ENCODE data around the gene MAU2. TPM values are rescaled to one million over a fixed set of nuclear protein-coding genes. Genes with fewer than 3 reads are reported as not detected.
"Not testable (repeated sequence)": the region's sequence is repeated elsewhere in the genome, so short reads cannot be mapped to it uniquely, and the experiment has no call there.

The MAU2 gene
- total RNA-seq, 1 experiment from 2014 or later: 48.4 TPM

DNA sequence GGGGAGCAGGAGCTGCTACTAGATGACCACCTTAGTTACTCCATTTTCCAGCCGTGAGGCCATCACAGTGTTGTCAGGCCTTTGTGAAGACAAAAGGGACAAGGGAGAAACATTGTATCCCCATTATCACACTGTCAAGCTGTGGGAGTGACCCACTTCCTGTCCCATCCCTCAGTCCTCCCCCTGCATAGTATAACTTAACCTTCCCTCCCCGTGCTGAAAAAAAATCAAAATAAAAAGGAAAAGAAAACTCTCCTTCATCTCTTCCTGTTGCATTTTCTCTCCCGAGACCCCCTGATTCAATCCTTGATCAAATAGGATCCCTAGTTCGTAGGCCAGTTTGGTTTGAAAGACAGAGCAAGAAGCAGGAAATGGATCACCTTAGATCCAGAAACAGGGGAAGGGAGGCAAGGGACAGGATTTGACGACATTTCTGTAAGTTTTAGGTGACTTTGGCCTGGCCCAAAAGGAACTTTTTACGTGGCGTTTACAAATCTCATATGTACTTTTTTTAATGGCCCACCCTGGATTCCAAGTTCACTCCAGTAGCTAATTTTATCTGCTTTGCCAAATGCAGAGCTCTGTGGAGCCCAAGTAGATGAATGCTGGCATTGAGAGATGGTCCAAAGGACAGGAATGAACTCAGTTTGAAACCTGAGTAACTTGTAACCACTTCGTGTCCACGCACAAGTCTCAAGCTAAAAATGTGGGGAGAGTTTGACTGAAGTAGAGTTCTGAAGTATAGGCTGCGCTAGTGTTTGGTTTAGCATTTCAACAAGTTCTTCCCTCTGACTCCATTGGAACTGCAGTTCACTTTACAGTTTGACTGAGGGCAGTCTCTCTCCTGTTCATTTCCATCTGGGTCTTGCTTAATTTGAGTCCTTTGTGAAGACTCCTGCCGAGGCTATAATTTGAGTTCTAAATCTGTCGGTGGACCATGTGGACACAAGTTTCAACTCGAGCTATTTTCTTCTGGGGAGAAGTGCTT lies 68.2 kb downstream of the MAU2 start:
- Mint-ChIP-seq H3K9me3 (peaks cover 4 to 5% of the 10 kb centered on the region in 2 experiments; a peak in 4 of 5 replicates), H3K27ac (peak overlapping the region in 2 of 3 experiments; percentile 45 to 87; a peak in 4 of 7 replicates), H3K4me1 (peaks cover 31 to 32% of the 10 kb centered on the region in 2 experiments), H3K36me3 (ENCODE audit: insufficient read depth in 1 of 3, low read depth in 3 of 3) (0 out of 7 replicates have a peak, but pooled peaks cover 0 to 7% (median 2%) of the 10 kb centered on the region in 3 experiments), H3K27me3 (ENCODE audit: low read depth) (peaks cover 4% of the 10 kb centered on the region; the same call in 1 of the 2 replicates), H3K4me3 (peak overlapping the region; percentile 9 to 27; a peak in 2 of 5 replicates)
- Histone ChIP-seq H3K79me2 (ENCODE audit: insufficient read depth, low read length) (peaks cover 10% of the 10 kb centered on the region; the same call in 1 of the 2 replicates), H3K9ac (ENCODE audit: extremely low read depth, insufficient read length, low read length) (peak overlapping the region; percentile 0), H3K27me3 (ENCODE audit: insufficient read depth, low read length) (no peaks in the 10 kb centered on the region), H3K79me1 (ENCODE audit: insufficient read depth, low read depth, low read length, poor library complexity, severe bottlenecking) (peaks cover 5% of the 10 kb centered on the region), H2BK120ac (ENCODE audit: low read depth, low read length, poor library complexity, severe bottlenecking) (no peak overlapping the region), H2BK12ac (ENCODE audit: insufficient read length, low read depth, low read length) (no peak overlapping the region), H2AK5ac (ENCODE audit: insufficient read length, low read length) (no peak overlapping the region), H3K9me3 (ENCODE audit: control insufficient read depth, low read depth, low read length) (no peaks in the 10 kb centered on the region), H4K8ac (replicated peaks; ENCODE audit: insufficient read length, low read depth, low read length) (no peak overlapping the region), H3K18ac (ENCODE audit: insufficient read length, low read depth, low read length) (no peak overlapping the region), H4K5ac (ENCODE audit: insufficient read length, low read depth, low read length) (no peak overlapping the region), H3K56ac (ENCODE audit: insufficient read length, low read depth, low read length) (no peak overlapping the region), H3K14ac (ENCODE audit: insufficient read depth, low read length) (no peak overlapping the region), H2BK15ac (ENCODE audit: low read depth, low read length) (no peak overlapping the region), H3T11ph (ENCODE audit: low read length) (no peak overlapping the region), H2BK20ac (ENCODE audit: low read depth, low read length, poor library complexity, severe bottlenecking) (no peak overlapping the region), H3K23ac (ENCODE audit: insufficient read length, low read depth, low read length) (no peak overlapping the region), H3K27ac (ENCODE audit: insufficient read length, low read depth, low read length) (no peak overlapping the region), H2AFZ (ENCODE audit: low read length) (no peak overlapping the region), H3K23me2 (ENCODE audit: insufficient read length, low read depth, low read length, poor library complexity, severe bottlenecking) (peaks cover 10% of the 10 kb centered on the region), H4K91ac (ENCODE audit: insufficient read length, low read depth, low read length) (no peak overlapping the region), H3K4me2 (ENCODE audit: insufficient read depth, insufficient read length, low read length) (no peak overlapping the region), H2BK5ac (ENCODE audit: insufficient read length, low read length) (no peak overlapping the region), H3K4ac (ENCODE audit: low read depth, low read length) (no peak overlapping the region), H4K20me1 (ENCODE audit: control insufficient read depth, insufficient read depth, insufficient read length) (no peaks in the 10 kb centered on the region), H3K4me1 (ENCODE audit: insufficient read depth, low read length) (no peaks in the 10 kb centered on the region; the same call in 1 of the 2 replicates)
- TF ChIP-seq, protein P1, sequence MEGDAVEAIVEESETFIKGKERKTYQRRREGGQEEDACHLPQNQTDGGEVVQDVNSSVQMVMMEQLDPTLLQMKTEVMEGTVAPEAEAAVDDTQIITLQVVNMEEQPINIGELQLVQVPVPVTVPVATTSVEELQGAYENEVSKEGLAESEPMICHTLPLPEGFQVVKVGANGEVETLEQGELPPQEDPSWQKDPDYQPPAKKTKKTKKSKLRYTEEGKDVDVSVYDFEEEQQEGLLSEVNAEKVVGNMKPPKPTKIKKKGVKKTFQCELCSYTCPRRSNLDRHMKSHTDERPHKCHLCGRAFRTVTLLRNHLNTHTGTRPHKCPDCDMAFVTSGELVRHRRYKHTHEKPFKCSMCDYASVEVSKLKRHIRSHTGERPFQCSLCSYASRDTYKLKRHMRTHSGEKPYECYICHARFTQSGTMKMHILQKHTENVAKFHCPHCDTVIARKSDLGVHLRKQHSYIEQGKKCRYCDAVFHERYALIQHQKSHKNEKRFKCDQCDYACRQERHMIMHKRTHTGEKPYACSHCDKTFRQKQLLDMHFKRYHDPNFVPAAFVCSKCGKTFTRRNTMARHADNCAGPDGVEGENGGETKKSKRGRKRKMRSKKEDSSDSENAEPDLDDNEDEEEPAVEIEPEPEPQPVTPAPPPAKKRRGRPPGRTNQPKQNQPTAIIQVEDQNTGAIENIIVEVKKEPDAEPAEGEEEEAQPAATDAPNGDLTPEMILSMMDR (conservative IDR thresholded peaks at IDR 0.05): no peak
- no CpG with 5 or more reads among the region's 13 CpGs for WGBS (ENCODE audit: extremely low coverage, insufficient read length, low lambda C conversion rate)
- DNase-seq: no peak

DNA sequence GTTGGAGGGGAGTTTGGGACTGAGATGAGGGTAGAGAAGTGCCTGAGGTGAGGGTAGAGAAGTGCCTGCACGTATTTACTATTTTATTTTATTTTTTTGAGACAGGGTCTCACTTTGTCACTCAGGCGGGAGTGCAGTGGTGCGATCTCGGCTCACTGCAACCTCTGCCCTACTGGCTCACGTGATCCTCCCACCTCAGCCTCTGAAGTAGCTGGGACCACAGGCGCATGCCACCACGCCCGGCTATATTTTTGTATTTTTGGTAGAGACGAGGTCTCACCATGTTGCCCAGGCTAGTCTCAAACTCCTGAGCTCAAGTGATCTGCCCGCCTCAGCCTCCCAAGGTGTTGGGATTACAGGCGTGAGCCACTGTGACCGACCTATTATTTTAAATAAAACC lies 69.1 kb downstream of the MAU2 start:
- H3K4me1 ChIP-seq (ENCODE audit: insufficient read depth, low read length); H3K4ac ChIP-seq (ENCODE audit: low read depth, low read length); H3K4me2 ChIP-seq (ENCODE audit: insufficient read depth, insufficient read length, low read length); H3K27ac ChIP-seq (ENCODE audit: insufficient read length, low read depth, low read length); H3K4me3 Mint-ChIP-seq; H2BK120ac ChIP-seq (ENCODE audit: low read depth, low read length, poor library complexity, severe bottlenecking); H3K14ac ChIP-seq (ENCODE audit: insufficient read depth, low read length); H3K9me3 Mint-ChIP-seq; DNase-seq; H3K18ac ChIP-seq (ENCODE audit: insufficient read length, low read depth, low read length); H3K23ac ChIP-seq (ENCODE audit: insufficient read length, low read depth, low read length); H3K36me3 Mint-ChIP-seq (ENCODE audit: insufficient read depth in 1 of 3, low read depth in 3 of 3); H3K79me1 ChIP-seq (ENCODE audit: insufficient read depth, low read depth, low read length, poor library complexity, severe bottlenecking); H2BK12ac ChIP-seq (ENCODE audit: insufficient read length, low read depth, low read length); H2BK15ac ChIP-seq (ENCODE audit: low read depth, low read length); H4K8ac ChIP-seq (replicated peaks; ENCODE audit: insufficient read length, low read depth, low read length); H3K9me3 ChIP-seq (ENCODE audit: control insufficient read depth, low read depth, low read length); H2AK5ac ChIP-seq (ENCODE audit: insufficient read length, low read length); H3K56ac ChIP-seq (ENCODE audit: insufficient read length, low read depth, low read length); H3K27me3 ChIP-seq (ENCODE audit: insufficient read depth, low read length); H3K79me2 ChIP-seq (ENCODE audit: insufficient read depth, low read length); H2AFZ ChIP-seq (ENCODE audit: low read length); H4K20me1 ChIP-seq (ENCODE audit: control insufficient read depth, insufficient read depth, insufficient read length); H4K91ac ChIP-seq (ENCODE audit: insufficient read length, low read depth, low read length); H2BK5ac ChIP-seq (ENCODE audit: insufficient read length, low read length); H3T11ph ChIP-seq (ENCODE audit: low read length); H3K27me3 Mint-ChIP-seq (ENCODE audit: low read depth); H2BK20ac ChIP-seq (ENCODE audit: low read depth, low read length, poor library complexity, severe bottlenecking); H4K5ac ChIP-seq (ENCODE audit: insufficient read length, low read depth, low read length); H3K23me2 ChIP-seq (ENCODE audit: insufficient read length, low read depth, low read length, poor library complexity, severe bottlenecking); H3K9ac ChIP-seq (ENCODE audit: extremely low read depth, insufficient read length, low read length): not testable (repeated sequence)
- Mint-ChIP-seq H3K27ac (peak overlapping the region in 2 of 3 experiments; percentile 45 to 87; a peak in 2 of 7 replicates), H3K4me1 (peaks cover 34 to 36% of the 10 kb centered on the region in 2 experiments)
- WGBS (ENCODE audit: extremely low coverage, insufficient read length, low lambda C conversion rate): no CpG with 5 or more reads among the region's 12 CpGs

Measured in H9 (cell line).